HEK293 (cell line): ENCODE data around the gene SNX15.

Experiments used
- BCL11B ChIP-seq: fragments of 450-650 bp; formaldehyde crosslinking; IDR thresholded peaks from 2 replicates; pipeline ENCODE4 v1.5.1; 2016; ENCODE audit warnings: low read depth, missing biosample characterization, missing genetic modification characterization
- ZBTB1 ChIP-seq: fragments of 450-650 bp; formaldehyde crosslinking; IDR thresholded peaks from 2 replicates; pipeline ENCODE4 v1.5.1; 2016; ENCODE audit warnings: missing biosample characterization, missing genetic modification characterization
- ZNF121 ChIP-seq: fragments of 450-650 bp; formaldehyde crosslinking; IDR thresholded peaks from 2 replicates; pipeline ENCODE4 v1.5.1; 2016; ENCODE audit warnings: missing biosample characterization, missing genetic modification characterization
- ZNF350 ChIP-seq: fragments of 450-650 bp; formaldehyde crosslinking; IDR thresholded peaks from 2 replicates; pipeline ENCODE4 v1.5.0; 2017; ENCODE audit warnings: missing biosample characterization, mild to moderate bottlenecking, missing genetic modification characterization
- ZNF510 ChIP-seq: fragments of 450-650 bp; formaldehyde crosslinking; IDR thresholded peaks from 2 replicates; pipeline ENCODE4 v1.5.1; 2018; ENCODE audit warnings: mild to moderate bottlenecking, missing genetic modification characterization, missing biosample characterization; ENCODE audit not compliant: insufficient replicate concordance
- ZNF600 ChIP-seq: fragments of 450-650 bp; formaldehyde crosslinking; IDR thresholded peaks from 2 replicates; pipeline ENCODE4 v1.5.1; 2016; ENCODE audit warnings: missing biosample characterization, missing genetic modification characterization
- ZNF777 ChIP-seq: fragments of 450-650 bp; formaldehyde crosslinking; IDR thresholded peaks from 2 replicates; pipeline ENCODE4 v1.5.1; 2017; ENCODE audit warnings: missing biosample characterization, missing genetic modification characterization, borderline replicate concordance
- ZNF830 ChIP-seq: fragments of 450-650 bp; IDR thresholded peaks from 2 replicates; pipeline ENCODE4 v1.5.0; 2018; ENCODE audit warnings: missing biosample characterization, missing genetic modification characterization, low read depth, mild to moderate bottlenecking, moderate library complexity
- TF ChIP-seq, protein P1 (sequence below): fragments of 450-650 bp; formaldehyde crosslinking; IDR thresholded peaks from 2 replicates; pipeline ENCODE4 v1.5.1; 2016; ENCODE audit warnings: missing biosample characterization, missing genetic modification characterization
- TF ChIP-seq, protein P2 (sequence below): fragments of 450-650 bp; formaldehyde crosslinking; IDR thresholded peaks from 2 replicates; pipeline ENCODE4 v1.5.1; 2016; ENCODE audit warnings: missing biosample characterization, missing genetic modification characterization
- TF ChIP-seq, protein P3 (sequence below): fragments of 450-650 bp; formaldehyde crosslinking; IDR thresholded peaks from 2 replicates; pipeline ENCODE4 v1.5.1; 2016; ENCODE audit warnings: missing biosample characterization, missing genetic modification characterization
- TF ChIP-seq, protein P4 (sequence below): fragments of 450-650 bp; formaldehyde crosslinking; IDR thresholded peaks from 2 replicates; pipeline ENCODE4 v1.5.1; 2016; ENCODE audit warnings: missing biosample characterization, missing genetic modification characterization

DNA sequence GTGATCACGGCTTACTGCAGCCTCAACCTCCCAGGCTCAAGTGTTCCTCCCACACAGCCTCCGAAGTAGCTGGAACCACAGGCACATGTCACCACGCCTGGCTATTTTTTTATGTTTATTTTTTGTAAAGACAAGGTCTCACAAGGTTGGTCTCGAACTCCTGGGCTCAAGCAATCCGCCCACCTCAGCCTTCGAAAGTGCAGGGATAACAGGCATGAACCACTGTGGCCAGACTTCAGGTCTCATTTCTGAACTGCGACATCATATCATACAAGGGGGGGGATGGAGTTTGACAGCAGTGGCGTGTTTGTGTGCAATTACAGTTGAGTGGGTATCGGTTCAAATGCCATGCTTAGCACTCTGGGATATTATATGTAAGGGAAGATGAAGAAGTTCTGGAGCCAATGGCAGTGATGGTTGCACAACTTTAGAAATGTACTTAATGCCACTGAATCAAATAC, 24.2 kb downstream of the SNX15 start:
- no peak for TF ChIP-seq ZNF510 (tag by site-specific recombination)
- TF ChIP-seq ZNF350: no peak
- no peak for TF ChIP-seq BCL11B
- TF ChIP-seq, protein P1, sequence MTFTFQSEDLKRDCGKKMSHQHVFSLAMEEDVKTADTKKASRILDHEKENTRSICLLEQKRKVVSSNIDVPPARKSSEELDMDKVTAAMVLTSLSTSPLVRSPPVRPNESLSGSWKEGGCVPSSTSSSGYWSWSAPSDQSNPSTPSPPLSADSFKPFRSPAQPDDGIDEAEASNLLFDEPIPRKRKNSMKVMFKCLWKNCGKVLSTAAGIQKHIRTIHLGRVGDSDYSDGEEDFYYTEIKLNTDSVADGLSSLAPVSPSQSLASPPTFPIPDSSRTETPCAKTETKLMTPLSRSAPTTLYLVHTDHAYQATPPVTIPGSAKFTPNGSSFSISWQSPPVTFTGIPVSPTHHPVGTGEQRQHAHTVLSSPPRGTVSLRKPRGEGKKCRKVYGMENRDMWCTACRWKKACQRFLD (tag by site-specific recombination): no peak
- TF ChIP-seq, protein P2, sequence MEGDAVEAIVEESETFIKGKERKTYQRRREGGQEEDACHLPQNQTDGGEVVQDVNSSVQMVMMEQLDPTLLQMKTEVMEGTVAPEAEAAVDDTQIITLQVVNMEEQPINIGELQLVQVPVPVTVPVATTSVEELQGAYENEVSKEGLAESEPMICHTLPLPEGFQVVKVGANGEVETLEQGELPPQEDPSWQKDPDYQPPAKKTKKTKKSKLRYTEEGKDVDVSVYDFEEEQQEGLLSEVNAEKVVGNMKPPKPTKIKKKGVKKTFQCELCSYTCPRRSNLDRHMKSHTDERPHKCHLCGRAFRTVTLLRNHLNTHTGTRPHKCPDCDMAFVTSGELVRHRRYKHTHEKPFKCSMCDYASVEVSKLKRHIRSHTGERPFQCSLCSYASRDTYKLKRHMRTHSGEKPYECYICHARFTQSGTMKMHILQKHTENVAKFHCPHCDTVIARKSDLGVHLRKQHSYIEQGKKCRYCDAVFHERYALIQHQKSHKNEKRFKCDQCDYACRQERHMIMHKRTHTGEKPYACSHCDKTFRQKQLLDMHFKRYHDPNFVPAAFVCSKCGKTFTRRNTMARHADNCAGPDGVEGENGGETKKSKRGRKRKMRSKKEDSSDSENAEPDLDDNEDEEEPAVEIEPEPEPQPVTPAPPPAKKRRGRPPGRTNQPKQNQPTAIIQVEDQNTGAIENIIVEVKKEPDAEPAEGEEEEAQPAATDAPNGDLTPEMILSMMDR (tag by site-specific recombination): no peak
- no peak for TF ChIP-seq ZNF830 (tag by site-specific recombination)
- TF ChIP-seq ZNF121 (tag by site-specific recombination): no peak
- no peak for TF ChIP-seq ZNF600 (tag by site-specific recombination)
- TF ChIP-seq, protein P3, sequence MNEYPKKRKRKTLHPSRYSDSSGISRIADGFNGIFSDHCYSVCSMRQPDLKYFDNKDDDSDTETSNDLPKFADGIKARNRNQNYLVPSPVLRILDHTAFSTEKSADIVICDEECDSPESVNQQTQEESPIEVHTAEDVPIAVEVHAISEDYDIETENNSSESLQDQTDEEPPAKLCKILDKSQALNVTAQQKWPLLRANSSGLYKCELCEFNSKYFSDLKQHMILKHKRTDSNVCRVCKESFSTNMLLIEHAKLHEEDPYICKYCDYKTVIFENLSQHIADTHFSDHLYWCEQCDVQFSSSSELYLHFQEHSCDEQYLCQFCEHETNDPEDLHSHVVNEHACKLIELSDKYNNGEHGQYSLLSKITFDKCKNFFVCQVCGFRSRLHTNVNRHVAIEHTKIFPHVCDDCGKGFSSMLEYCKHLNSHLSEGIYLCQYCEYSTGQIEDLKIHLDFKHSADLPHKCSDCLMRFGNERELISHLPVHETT (tag by site-specific recombination): no peak
- TF ChIP-seq ZNF777: no peak
- TF ChIP-seq, protein P4, sequence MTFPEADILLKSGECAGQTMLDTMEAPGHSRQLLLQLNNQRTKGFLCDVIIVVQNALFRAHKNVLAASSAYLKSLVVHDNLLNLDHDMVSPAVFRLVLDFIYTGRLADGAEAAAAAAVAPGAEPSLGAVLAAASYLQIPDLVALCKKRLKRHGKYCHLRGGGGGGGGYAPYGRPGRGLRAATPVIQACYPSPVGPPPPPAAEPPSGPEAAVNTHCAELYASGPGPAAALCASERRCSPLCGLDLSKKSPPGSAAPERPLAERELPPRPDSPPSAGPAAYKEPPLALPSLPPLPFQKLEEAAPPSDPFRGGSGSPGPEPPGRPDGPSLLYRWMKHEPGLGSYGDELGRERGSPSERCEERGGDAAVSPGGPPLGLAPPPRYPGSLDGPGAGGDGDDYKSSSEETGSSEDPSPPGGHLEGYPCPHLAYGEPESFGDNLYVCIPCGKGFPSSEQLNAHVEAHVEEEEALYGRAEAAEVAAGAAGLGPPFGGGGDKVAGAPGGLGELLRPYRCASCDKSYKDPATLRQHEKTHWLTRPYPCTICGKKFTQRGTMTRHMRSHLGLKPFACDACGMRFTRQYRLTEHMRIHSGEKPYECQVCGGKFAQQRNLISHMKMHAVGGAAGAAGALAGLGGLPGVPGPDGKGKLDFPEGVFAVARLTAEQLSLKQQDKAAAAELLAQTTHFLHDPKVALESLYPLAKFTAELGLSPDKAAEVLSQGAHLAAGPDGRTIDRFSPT (tag by site-specific recombination): no peak
- TF ChIP-seq ZBTB1 (tag by site-specific recombination): no peak
